GM18505 (cell line): ENCODE data around the gene TIMM13.
"Not testable (repeated sequence)": the region's sequence is repeated elsewhere in the genome, so short reads cannot be mapped to it uniquely, and the experiment has no call there.

Source experiments
- ATAC-seq: cut with Tn5 transposase; IDR thresholded peaks from one replicate; pipeline ENCODE4 v1.9.1; 2021; ENCODE audit not compliant: unreplicated experiment
- POLR2A ChIP-seq: IDR thresholded peaks from 4 replicates; pipeline ENCODE4 v1.6.1; 2011; ENCODE audit warnings: borderline replicate concordance; ENCODE audit not compliant: insufficient read depth, insufficient read length; ENCODE audit errors: extremely low read depth

TIMM13 gene

GRCh38 chr19:2461751-2462634, 34.6 kb upstream of the TIMM13 start:
- ATAC-seq: no peak
- TF ChIP-seq POLR2A: peak; percentile 53

- no peak for TF ChIP-seq POLR2A
- no peak for ATAC-seq
Measured at GRCh38 chr19:2460245-2460644, 32.9 kb upstream of the TIMM13 start.

- not testable (repeated sequence) for ATAC-seq
Measured at GRCh38 chr19:2458776-2459175, 31.4 kb upstream of the TIMM13 start.

- TF ChIP-seq POLR2A: no peak
- ATAC-seq: no peak
Measured at GRCh38 chr19:2458054-2458453, 30.7 kb upstream of the TIMM13 start.

GRCh38 chr19:2457394-2458037, 30.1 kb upstream of the TIMM13 start:
- no peak for ATAC-seq
- no peak for TF ChIP-seq POLR2A

- TF ChIP-seq POLR2A: no peak
- peak; percentile 40 for ATAC-seq
Measured at GRCh38 chr19:2455851-2456570, 28.6 kb upstream of the TIMM13 start.

GRCh38 chr19:2454962-2455850, 27.8 kb upstream of the TIMM13 start:
- no peak for ATAC-seq

GRCh38 chr19:2454199-2454961, 27.0 kb upstream of the TIMM13 start:
- no peak for ATAC-seq
- TF ChIP-seq POLR2A: no peak

More at GRCh38 chr19:2454962-2455850, 27.8 kb upstream of the TIMM13 start:
- TF ChIP-seq POLR2A: no peak

GRCh38 chr19:2453431-2454025, 26.1 kb upstream of the TIMM13 start:
- ATAC-seq: no peak
- no peak for TF ChIP-seq POLR2A

- no peak for ATAC-seq
- no peak for TF ChIP-seq POLR2A
Measured at GRCh38 chr19:2451741-2452140, 24.4 kb upstream of the TIMM13 start.

GRCh38 chr19:2451138-2451537, 23.8 kb upstream of the TIMM13 start:
- TF ChIP-seq POLR2A: no peak
- no peak for ATAC-seq

GRCh38 chr19:2449019-2449418, 21.6 kb upstream of the TIMM13 start:
- ATAC-seq: no peak
- TF ChIP-seq POLR2A: no peak
